HUES64 (cell line): ENCODE results near the gene SIRT2.

ENCODE experiments used
- H3K27ac ChIP-seq: 2 replicates; pipeline ENCODE4 v1.7.0; 2013; ENCODE audit warnings: low read depth, low read length, inconsistent platforms
- H3K27me3 ChIP-seq: 2 replicates; pipeline ENCODE4 v1.6.1; 2013; ENCODE audit warnings: mild to moderate bottlenecking, low read length; ENCODE audit not compliant: insufficient read depth
- H3K36me3 ChIP-seq: 2 replicates; pipeline ENCODE4 v1.6.1; 2013; ENCODE audit warnings: mild to moderate bottlenecking, low read length; ENCODE audit not compliant: insufficient read depth
- H3K4me1 ChIP-seq: 2 replicates; pipeline ENCODE4 v1.6.1; 2013; ENCODE audit warnings: mild to moderate bottlenecking, low read length, moderate library complexity; ENCODE audit not compliant: insufficient read depth
- H3K4me3 ChIP-seq: 2 replicates; pipeline ENCODE4 v1.5.1; 2013; ENCODE audit warnings: mild to moderate bottlenecking, low read length, moderate library complexity
- H3K9ac ChIP-seq: 2 replicates; pipeline ENCODE4 v1.6.1; 2013; ENCODE audit warnings: mild to moderate bottlenecking, low read depth, low read length
- H3K9me3 ChIP-seq: 2 replicates; pipeline ENCODE4 v1.6.1; 2013; ENCODE audit warnings: low read depth, low read length; ENCODE audit not compliant: insufficient read depth
- WGBS: fragments of 150-250, 120-280 bp; methylation state at CpG from one replicate; pipeline ENCODE4 v1.1.7; 2013; ENCODE audit warnings: missing lambda C conversion rate; 5-methylcytosine and 5-hydroxymethylcytosine counted together

Gene SIRT2

GRCh38 chr19:38907670-38908069, 8.3 kb upstream of the SIRT2 start:
- H3K9me3 ChIP-seq: no peaks in the 10 kb centered on the region
- H3K27ac ChIP-seq: no peak overlapping the region
- peaks cover 3% of the 10 kb centered on the region; the same call in 1 of the 2 replicates for H3K27me3 ChIP-seq
- no peak overlapping the region for H3K4me3 ChIP-seq
- H3K9ac ChIP-seq: no peak overlapping the region
- WGBS: 96% methylated on average over 12 of the region's 12 CpGs
- no peaks in the 10 kb centered on the region for H3K4me1 ChIP-seq
- H3K36me3 ChIP-seq: peaks cover 26% of the 10 kb centered on the region

GRCh38 chr19:38907227-38907626, 7.8 kb upstream of the SIRT2 start:
- no peaks in the 10 kb centered on the region for H3K9me3 ChIP-seq
- no peaks in the 10 kb centered on the region for H3K4me1 ChIP-seq
- H3K4me3 ChIP-seq: no peak overlapping the region
- no peak overlapping the region for H3K27ac ChIP-seq
- H3K27me3 ChIP-seq: peaks cover under 1% of the 10 kb centered on the region; the same call in 1 of the 2 replicates
- H3K36me3 ChIP-seq: peaks cover 26% of the 10 kb centered on the region
- no peak overlapping the region for H3K9ac ChIP-seq
- 96% methylated on average over 29 of the region's 29 CpGs for WGBS

DNA sequence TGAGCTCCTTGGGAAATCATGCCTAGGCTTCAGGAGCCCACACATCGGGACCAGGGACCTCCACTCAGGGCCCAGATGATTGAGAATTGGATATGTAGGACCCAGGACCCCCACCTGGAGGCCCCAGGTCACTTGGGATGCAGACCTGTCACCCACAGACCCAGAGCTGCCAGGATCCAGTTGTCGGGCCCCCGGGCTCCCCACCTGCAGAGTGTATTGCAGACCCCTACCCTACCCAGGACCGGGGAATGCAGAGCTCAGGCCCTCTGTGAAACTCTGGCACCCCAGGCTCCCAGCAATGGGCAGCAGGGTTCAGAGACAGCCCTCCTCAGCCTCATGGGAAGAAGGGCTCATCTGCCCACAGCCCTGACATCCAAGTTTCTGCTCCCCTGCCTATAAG, 6.2 kb upstream of the SIRT2 start:
- 0 out of 2 replicates have a peak, but pooled peaks cover 5% of the 10 kb centered on the region for H3K9me3 ChIP-seq
- peaks cover 26% of the 10 kb centered on the region for H3K36me3 ChIP-seq

GRCh38 chr19:38904581-38905539, 5.4 kb upstream of the SIRT2 start:
- Histone ChIP-seq H3K27ac (no peak overlapping the region), H3K9ac (no peak overlapping the region), H3K9me3 (0 out of 2 replicates have a peak, but pooled peaks cover 5% of the 10 kb centered on the region), H3K4me1 (peaks cover 5% of the 10 kb centered on the region; the same call in 1 of the 2 replicates), H3K27me3 (no peaks in the 10 kb centered on the region), H3K4me3 (no peak overlapping the region), H3K36me3 (peaks cover 26% of the 10 kb centered on the region)
- WGBS: 95% methylated on average over 35 of the region's 35 CpGs

More for the DNA sequence above, 6.2 kb upstream of the SIRT2 start:
- Histone ChIP-seq H3K27me3 (no peaks in the 10 kb centered on the region), H3K4me3 (no peak overlapping the region), H3K27ac (no peak overlapping the region), H3K9ac (no peak overlapping the region), H3K4me1 (peaks cover 3% of the 10 kb centered on the region; the same call in 1 of the 2 replicates)
- WGBS: 98% methylated on average over 4 of the region's 4 CpGs

DNA sequence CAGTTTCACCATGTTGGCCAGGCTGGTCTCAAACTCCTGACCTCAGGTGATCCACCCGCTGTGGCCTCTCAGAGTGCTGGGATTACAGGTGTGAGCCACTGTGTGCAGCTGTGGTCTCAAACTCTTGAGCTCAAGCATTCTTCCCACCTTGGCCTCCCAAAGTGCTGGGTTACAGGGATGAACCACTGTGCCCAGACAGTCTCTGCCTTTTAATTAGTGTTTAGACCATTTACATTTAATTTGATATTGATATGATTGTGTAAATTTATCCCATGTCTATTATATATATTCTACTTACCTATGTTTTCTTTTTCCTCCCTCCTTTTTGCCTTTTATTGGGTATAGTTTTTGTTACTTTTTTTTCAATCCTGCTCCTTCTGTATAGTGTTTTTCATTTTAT, 2.3 kb upstream of the SIRT2 start:
- Histone ChIP-seq H3K9ac (no peak overlapping the region), H3K4me3 (no peak overlapping the region), H3K27ac (no peak overlapping the region), H3K36me3 (peaks cover 15% of the 10 kb centered on the region), H3K4me1 (peaks cover 5% of the 10 kb centered on the region; the same call in 1 of the 2 replicates), H3K9me3 (0 out of 2 replicates have a peak, but pooled peaks cover 5% of the 10 kb centered on the region), H3K27me3 (peaks cover 10% of the 10 kb centered on the region; the same call in 1 of the 2 replicates)
- 98% methylated on average over 1 of the region's 1 CpG for WGBS

GRCh38 chr19:38900743-38901190, 1.3 kb upstream of the SIRT2 start:
- Histone ChIP-seq H3K9ac (peak overlapping the region; percentile 78; the same call in 1 of the 2 replicates), H3K4me1 (peaks cover 5% of the 10 kb centered on the region; the same call in 1 of the 2 replicates), H3K27ac (no peak overlapping the region), H3K27me3 (peaks cover 10% of the 10 kb centered on the region; the same call in 1 of the 2 replicates), H3K4me3 (peak overlapping the region; percentile 92), H3K36me3 (peaks cover 9% of the 10 kb centered on the region), H3K9me3 (0 out of 2 replicates have a peak, but pooled peaks cover 5% of the 10 kb centered on the region)
- 46% methylated on average over 3 of the region's 3 CpGs for WGBS

- Histone ChIP-seq H3K27ac (peak overlapping the region; percentile 85), H3K36me3 (peaks cover 5% of the 10 kb centered on the region), H3K9me3 (0 out of 2 replicates have a peak, but pooled peaks cover 5% of the 10 kb centered on the region), H3K27me3 (peaks cover 10% of the 10 kb centered on the region; the same call in 1 of the 2 replicates), H3K4me1 (peaks cover 5% of the 10 kb centered on the region; the same call in 1 of the 2 replicates), H3K4me3 (peak overlapping the region; percentile 92), H3K9ac (peak overlapping the region; percentile 78)
- WGBS: 5% methylated on average over 8 of the region's 8 CpGs
Observed at GRCh38 chr19:38900202-38900629, 798 bp upstream of the SIRT2 start.

DNA sequence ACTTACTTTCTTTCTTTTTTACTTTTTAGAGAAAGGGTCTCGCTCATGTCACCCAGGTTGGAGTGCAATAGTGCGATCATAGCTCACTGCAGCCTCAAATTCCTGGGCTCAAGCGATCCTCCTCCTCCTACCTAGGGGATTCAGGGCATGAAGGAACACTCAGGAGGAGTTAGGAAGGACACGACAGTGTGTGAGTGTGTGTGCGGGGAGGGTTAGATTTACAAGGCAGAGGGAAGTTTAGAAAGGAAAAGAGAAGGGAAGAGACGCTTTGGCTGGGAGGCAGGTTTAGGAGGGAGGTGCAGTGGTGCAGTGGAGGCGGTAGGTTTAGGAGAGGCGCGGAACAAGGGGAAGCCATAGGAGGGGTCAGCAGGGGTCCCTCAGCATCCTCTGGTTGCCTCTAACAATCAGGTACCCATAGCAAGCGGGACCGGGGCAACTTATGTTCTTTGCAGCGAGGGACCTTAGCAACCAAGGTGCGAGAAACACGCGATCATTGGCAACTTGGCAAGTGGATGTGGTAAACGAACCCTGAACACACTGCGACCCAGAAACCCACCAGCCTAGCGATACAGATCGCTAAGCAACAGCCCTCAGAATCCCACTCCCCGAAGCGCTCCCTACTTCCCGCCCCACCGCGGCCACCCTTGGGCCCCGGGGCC, 501 bp downstream of the SIRT2 start:
- no peaks in the 10 kb centered on the region for H3K36me3 ChIP-seq
- peaks cover 10% of the 10 kb centered on the region; the same call in 1 of the 2 replicates for H3K27me3 ChIP-seq
- peak overlapping the region; percentile 2; the same call in 1 of the 2 replicates for H3K9ac ChIP-seq
- peaks cover 5% of the 10 kb centered on the region; the same call in 1 of the 2 replicates for H3K4me1 ChIP-seq
- no peak overlapping the region for H3K27ac ChIP-seq
- 25% methylated on average over 25 of the region's 25 CpGs for WGBS
- peak overlapping the region; percentile 92 for H3K4me3 ChIP-seq
- 0 out of 2 replicates have a peak, but pooled peaks cover 5% of the 10 kb centered on the region for H3K9me3 ChIP-seq

DNA sequence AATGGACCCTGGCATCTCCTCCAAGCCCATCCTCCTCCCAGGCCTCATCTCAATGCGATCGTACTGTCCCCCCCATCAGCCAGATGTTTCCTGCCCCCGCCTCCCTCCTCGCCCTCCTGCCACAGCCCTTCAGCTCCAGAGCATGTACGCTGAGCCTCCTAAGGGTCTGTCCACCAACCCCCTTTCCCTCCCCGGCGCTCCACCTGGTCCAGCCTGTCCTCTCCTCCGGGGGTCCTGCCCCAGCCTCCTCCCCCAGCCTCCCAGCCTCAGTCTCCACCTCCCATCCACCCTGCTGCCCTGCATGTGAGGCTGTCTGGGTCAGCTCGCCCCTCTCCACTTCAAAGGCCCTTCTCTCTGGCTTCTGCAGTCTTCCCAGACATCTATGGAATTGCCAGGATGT, 4.5 kb downstream of the SIRT2 start:
- no peak overlapping the region for H3K9ac ChIP-seq
- 91% methylated on average over 9 of the region's 9 CpGs for WGBS
- H3K4me1 ChIP-seq: no peaks in the 10 kb centered on the region
- H3K27ac ChIP-seq: no peak overlapping the region
- no peak overlapping the region for H3K4me3 ChIP-seq
- H3K9me3 ChIP-seq: no peaks in the 10 kb centered on the region
- H3K36me3 ChIP-seq: no peaks in the 10 kb centered on the region
- H3K27me3 ChIP-seq: peaks cover 10% of the 10 kb centered on the region; the same call in 1 of the 2 replicates

GRCh38 chr19:38893341-38893771, 6.1 kb downstream of the SIRT2 start:
- 89% methylated on average over 14 of the region's 14 CpGs for WGBS
- no peak overlapping the region for H3K27ac ChIP-seq
- H3K9me3 ChIP-seq: no peaks in the 10 kb centered on the region
- no peak overlapping the region for H3K9ac ChIP-seq
- H3K27me3 ChIP-seq: peaks cover under 1% of the 10 kb centered on the region; the same call in 1 of the 2 replicates
- H3K4me1 ChIP-seq: no peaks in the 10 kb centered on the region
- H3K4me3 ChIP-seq: no peak overlapping the region
- H3K36me3 ChIP-seq: no peaks in the 10 kb centered on the region
